Ishikawa (cell line): ENCODE data around the gene LURAP1L.

ENCODE experiments used
- CEBPB ChIP-seq: IDR thresholded peaks from 2 replicates; pipeline ENCODE4 v1.6.1; 2012
- CREB1 ChIP-seq: IDR thresholded peaks from 2 replicates; pipeline ENCODE4 v1.6.1; 2012; ENCODE audit warnings: low read depth
- EGR1 ChIP-seq: IDR thresholded peaks from 2 replicates; pipeline ENCODE4 v1.6.1; 2012
- EP300 ChIP-seq: IDR thresholded peaks from 2 replicates; pipeline ENCODE4 v1.6.1; 2012; ENCODE audit warnings: borderline replicate concordance
- FOXM1 ChIP-seq: IDR thresholded peaks from 2 replicates; pipeline ENCODE4 v1.6.1; 2012; ENCODE audit warnings: low read depth, borderline replicate concordance
- NFIC ChIP-seq: IDR thresholded peaks from 2 replicates; pipeline ENCODE4 v1.6.1; 2012
- RAD21 ChIP-seq: IDR thresholded peaks from 2 replicates; pipeline ENCODE4 v1.6.1; 2012; ENCODE audit warnings: low read depth
- TAF1 ChIP-seq: IDR thresholded peaks from 2 replicates; pipeline ENCODE4 v1.6.1; 2012; ENCODE audit warnings: low read depth, mild to moderate bottlenecking
- TCF12 ChIP-seq: IDR thresholded peaks from 2 replicates; pipeline ENCODE4 v1.6.1; 2012; ENCODE audit warnings: low read depth
- TEAD4 ChIP-seq: IDR thresholded peaks from 2 replicates; pipeline ENCODE4 v1.6.1; 2012
- YY1 ChIP-seq: IDR thresholded peaks from 2 replicates; pipeline ENCODE4 v1.6.1; 2012; ENCODE audit warnings: low read depth
- ZBTB7A ChIP-seq: IDR thresholded peaks from 2 replicates; pipeline ENCODE4 v1.6.1; 2012; ENCODE audit warnings: low read depth
- TF ChIP-seq, protein P1 (sequence below): IDR thresholded peaks from 2 replicates; pipeline ENCODE4 v1.6.1; 2012; ENCODE audit warnings: low read depth, mild to moderate bottlenecking
- TF ChIP-seq, protein P2 (sequence below): IDR thresholded peaks from 2 replicates; pipeline ENCODE4 v1.6.1; 2012
- TF ChIP-seq, protein P3 (sequence below): IDR thresholded peaks from 2 replicates; pipeline ENCODE4 v1.6.1; 2012

LURAP1L gene

DNA sequence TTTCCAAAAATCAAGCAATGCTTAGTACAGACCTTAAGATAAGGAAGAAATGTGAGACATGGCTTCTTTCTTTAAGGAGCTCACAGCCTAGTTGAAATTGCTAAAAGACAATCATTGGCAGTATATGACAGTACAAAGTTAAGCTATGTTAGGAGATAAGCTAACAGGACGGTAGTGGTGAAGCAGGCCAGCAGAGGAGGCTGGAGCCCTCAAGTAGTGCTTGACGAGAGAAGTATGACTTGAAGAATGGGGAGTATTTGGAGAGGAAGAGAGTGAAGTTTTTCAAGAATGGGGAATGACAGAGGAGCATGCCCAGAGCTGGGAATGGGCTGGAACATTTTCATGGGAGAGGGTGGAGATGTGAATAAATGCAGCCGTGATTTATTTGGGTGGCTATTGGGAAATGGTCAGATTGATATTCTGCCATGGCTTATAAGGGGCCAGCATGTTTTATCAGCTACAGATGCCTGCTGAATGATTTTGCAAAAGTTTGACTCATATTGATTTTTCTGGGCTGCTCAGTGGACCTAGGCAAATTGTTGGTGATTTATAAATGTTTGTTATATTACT lies 43.7 kb downstream of the LURAP1L start:
- no peak for TF ChIP-seq ZBTB7A
- no peak for TF ChIP-seq TAF1
- TF ChIP-seq TEAD4, result no peak
- TF ChIP-seq, protein P1, sequence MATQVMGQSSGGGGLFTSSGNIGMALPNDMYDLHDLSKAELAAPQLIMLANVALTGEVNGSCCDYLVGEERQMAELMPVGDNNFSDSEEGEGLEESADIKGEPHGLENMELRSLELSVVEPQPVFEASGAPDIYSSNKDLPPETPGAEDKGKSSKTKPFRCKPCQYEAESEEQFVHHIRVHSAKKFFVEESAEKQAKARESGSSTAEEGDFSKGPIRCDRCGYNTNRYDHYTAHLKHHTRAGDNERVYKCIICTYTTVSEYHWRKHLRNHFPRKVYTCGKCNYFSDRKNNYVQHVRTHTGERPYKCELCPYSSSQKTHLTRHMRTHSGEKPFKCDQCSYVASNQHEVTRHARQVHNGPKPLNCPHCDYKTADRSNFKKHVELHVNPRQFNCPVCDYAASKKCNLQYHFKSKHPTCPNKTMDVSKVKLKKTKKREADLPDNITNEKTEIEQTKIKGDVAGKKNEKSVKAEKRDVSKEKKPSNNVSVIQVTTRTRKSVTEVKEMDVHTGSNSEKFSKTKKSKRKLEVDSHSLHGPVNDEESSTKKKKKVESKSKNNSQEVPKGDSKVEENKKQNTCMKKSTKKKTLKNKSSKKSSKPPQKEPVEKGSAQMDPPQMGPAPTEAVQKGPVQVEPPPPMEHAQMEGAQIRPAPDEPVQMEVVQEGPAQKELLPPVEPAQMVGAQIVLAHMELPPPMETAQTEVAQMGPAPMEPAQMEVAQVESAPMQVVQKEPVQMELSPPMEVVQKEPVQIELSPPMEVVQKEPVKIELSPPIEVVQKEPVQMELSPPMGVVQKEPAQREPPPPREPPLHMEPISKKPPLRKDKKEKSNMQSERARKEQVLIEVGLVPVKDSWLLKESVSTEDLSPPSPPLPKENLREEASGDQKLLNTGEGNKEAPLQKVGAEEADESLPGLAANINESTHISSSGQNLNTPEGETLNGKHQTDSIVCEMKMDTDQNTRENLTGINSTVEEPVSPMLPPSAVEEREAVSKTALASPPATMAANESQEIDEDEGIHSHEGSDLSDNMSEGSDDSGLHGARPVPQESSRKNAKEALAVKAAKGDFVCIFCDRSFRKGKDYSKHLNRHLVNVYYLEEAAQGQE, result no peak

DNA sequence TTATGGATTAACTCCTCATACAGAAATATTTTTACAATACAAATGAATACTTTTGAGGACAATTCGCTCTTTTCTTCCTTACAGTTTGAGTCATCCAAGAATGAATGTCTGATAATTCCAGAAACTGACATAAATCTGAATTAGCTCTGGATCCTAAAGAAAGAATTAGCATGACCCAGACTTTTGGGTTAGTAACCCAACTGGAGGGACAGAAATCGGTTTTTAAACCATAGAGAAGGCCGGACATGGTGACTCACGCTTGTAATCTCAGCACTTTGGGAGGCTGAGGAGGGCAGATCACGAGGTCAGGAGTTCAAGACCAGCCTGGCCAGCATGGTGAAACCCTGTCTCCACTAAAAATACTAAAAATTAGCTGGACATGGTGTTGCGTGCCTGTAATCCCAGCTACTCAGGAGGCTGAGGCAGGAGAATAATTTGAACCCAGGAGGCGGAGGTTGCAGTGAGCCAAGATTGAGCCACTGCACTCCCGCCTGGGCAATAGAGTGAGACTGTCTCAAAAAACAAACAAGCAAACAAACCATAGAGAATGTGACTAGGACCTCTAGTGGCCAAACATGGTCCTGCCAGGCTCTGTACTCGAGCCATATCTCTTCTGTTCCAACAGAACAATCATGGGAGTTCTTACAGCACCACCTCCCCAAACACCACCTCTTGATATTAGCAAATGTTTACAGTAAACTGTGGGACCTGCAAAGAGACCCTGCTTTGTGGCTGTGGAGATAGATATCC lies 44.8 kb downstream of the LURAP1L start:
- TF ChIP-seq CEBPB, result no peak
- TF ChIP-seq TAF1, result no peak
- TF ChIP-seq RAD21, result peak; percentile 62
- TF ChIP-seq, protein P1, result no peak
- TF ChIP-seq EP300, result no peak

DNA sequence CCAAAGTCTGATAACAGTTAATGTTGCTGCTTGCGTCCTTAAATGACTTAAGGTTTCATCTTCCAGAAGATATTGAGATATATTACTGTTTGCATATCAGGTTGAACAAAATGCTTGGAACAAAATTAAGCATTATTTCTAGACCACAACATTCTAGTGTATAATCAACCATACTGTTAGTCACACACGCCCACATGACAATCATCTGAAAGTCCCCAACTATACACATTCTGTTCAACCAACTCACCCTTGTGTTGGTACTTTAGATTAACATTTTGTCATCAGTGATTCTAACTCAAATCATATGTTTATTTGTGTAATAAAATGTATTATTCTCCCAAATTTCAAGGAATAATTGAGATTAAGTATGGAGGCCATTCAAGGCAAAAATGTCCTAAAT lies 47.3 kb downstream of the LURAP1L start:
- TF ChIP-seq, protein P2, sequence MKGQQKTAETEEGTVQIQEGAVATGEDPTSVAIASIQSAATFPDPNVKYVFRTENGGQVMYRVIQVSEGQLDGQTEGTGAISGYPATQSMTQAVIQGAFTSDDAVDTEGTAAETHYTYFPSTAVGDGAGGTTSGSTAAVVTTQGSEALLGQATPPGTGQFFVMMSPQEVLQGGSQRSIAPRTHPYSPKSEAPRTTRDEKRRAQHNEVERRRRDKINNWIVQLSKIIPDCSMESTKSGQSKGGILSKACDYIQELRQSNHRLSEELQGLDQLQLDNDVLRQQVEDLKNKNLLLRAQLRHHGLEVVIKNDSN, result no peak
- no peak for TF ChIP-seq NFIC
- no peak for TF ChIP-seq YY1
- no peak for TF ChIP-seq CREB1
- no peak for TF ChIP-seq RAD21
- no peak for TF ChIP-seq ZBTB7A
- TF ChIP-seq, protein P1, result no peak
- no peak for TF ChIP-seq FOXM1
- TF ChIP-seq, protein P3, sequence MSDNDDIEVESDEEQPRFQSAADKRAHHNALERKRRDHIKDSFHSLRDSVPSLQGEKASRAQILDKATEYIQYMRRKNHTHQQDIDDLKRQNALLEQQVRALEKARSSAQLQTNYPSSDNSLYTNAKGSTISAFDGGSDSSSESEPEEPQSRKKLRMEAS, result no peak
- no peak for TF ChIP-seq CEBPB
- no peak for TF ChIP-seq EGR1
- TF ChIP-seq TAF1, result no peak
- no peak for TF ChIP-seq TEAD4
- TF ChIP-seq EP300, result no peak
- TF ChIP-seq TCF12, result no peak

DNA sequence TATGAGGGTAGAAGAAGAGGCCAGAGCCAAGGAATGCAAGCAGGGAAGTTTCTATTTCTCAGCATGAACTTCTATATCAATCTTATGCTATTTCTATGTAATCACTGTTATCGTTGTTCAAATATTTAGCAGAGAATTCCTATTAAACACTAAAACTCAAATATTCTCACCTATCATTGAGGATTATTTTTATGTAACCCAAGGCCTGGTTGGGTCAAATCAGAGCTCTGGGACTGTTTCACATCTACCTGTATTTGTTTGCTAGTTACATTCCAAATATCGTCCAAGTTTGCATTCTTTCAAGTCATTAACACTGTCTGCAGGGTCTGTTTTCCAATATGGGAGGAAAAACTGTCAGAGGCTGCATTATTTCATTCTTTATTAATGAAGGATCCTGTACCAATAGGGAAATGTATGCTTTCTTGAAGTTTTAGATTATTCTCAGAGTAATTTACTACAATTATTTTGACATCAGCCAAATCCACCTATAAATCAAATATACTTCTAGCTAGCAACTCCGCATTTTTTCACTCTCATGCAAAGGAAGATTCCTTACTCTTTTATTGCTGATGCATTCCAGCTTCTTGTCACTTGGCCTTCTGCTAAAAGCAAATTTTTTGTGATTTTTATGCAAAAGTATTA lies 52.2 kb downstream of the LURAP1L start:
- no peak for TF ChIP-seq YY1

DNA sequence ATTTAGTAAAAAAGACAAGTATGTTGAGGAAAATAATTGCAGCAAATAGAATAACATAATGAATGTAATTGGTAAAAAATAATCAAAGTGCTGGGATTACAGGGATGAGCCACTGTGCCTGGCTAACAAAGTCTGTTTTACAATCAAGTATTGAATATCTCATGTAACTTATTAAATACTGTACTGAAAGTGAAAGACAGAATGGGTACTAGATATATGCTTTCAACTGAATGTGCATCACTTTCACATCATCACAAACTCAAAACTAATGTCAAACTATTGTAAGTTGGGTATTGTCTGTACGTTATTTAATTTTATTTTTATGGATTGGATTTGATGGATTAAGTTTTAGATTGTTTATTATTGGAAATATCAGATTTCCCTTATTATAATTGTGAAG lies 58.9 kb downstream of the LURAP1L start:
- TF ChIP-seq EP300 (no peak), FOXM1 (no peak), TAF1 (no peak), YY1 (no peak), EGR1 (no peak), TEAD4 (no peak), CREB1 (no peak), ZBTB7A (no peak), RAD21 (no peak), CEBPB (no peak)
- TF ChIP-seq, protein P2, result no peak
- TF ChIP-seq, protein P1, result no peak
- TF ChIP-seq, protein P3, result no peak
